ENCODE data around the gene CUL7.
"Not testable (repeated sequence)": the region's sequence is repeated elsewhere in the genome, so short reads cannot be mapped to it uniquely, and the experiment has no call there.

Gene CUL7

GRCh38 chr6:43045371-43045930, 8.2 kb downstream of the CUL7 start:
- DNase-seq (ENCODE audit: low spot score) = no peak
- no peaks in the 10 kb centered on the region for H3K9me3 Mint-ChIP-seq
- H3K27ac Mint-ChIP-seq = peak overlapping the region; percentile 61
- peaks cover 39% of the 10 kb centered on the region for H3K36me3 Mint-ChIP-seq (ENCODE audit: low read depth)
- peaks cover under 1% of the 10 kb centered on the region for H3K4me1 Mint-ChIP-seq (ENCODE audit: low read depth)
- no peak overlapping the region for H3K4me3 Mint-ChIP-seq
- no peaks in the 10 kb centered on the region for H3K27me3 Mint-ChIP-seq (ENCODE audit: low read depth)

GRCh38 chr6:43043310-43043709, 10.3 kb downstream of the CUL7 start:
- H3K4me1 Mint-ChIP-seq (ENCODE audit: low read depth) = peaks cover 2% of the 10 kb centered on the region
- peaks cover 37% of the 10 kb centered on the region for H3K36me3 Mint-ChIP-seq (ENCODE audit: low read depth)
- no peaks in the 10 kb centered on the region for H3K9me3 Mint-ChIP-seq
- H3K27me3 Mint-ChIP-seq (ENCODE audit: low read depth) = no peaks in the 10 kb centered on the region
- H3K27ac Mint-ChIP-seq = no peak overlapping the region
- no peak for DNase-seq (ENCODE audit: low spot score)
- no peak overlapping the region for H3K4me3 Mint-ChIP-seq

GRCh38 chr6:43041475-43041874, 12.2 kb downstream of the CUL7 start:
- H3K9me3 Mint-ChIP-seq; H3K4me1 Mint-ChIP-seq (ENCODE audit: low read depth); DNase-seq (ENCODE audit: low spot score); H3K27me3 Mint-ChIP-seq (ENCODE audit: low read depth); H3K4me3 Mint-ChIP-seq: not testable (repeated sequence)
- Mint-ChIP-seq H3K36me3 (ENCODE audit: low read depth) (peaks cover 40% of the 10 kb centered on the region), H3K27ac (peak overlapping the region; percentile 49)

GRCh38 chr6:43040542-43041257, 13.0 kb downstream of the CUL7 start:
- Mint-ChIP-seq H3K27me3 (ENCODE audit: low read depth) (no peaks in the 10 kb centered on the region), H3K4me1 (ENCODE audit: low read depth) (peaks cover 2% of the 10 kb centered on the region), H3K36me3 (ENCODE audit: low read depth) (peaks cover 42% of the 10 kb centered on the region), H3K4me3 (no peak overlapping the region), H3K9me3 (no peaks in the 10 kb centered on the region), H3K27ac (no peak overlapping the region)
- DNase-seq (ENCODE audit: low spot score) = no peak

DNA sequence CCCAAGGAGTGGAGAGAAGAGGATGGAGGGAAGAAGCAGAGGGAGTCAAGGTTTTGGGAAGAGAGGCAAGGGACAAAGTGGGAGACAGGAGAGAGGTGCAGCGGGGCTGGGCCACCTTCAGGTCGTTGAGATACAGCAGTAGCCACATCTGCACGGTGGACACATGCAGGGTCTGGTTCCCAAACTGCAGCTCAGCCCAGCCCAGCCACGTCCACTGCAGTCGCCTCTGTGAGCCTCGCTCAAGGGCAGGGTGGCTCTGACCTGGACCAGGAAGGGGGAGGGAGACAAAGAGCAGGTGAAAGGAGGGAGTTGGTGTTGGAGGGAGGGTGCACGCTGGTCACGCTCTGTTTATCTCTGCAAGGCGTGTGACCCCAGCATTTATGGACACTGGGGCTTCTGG, 14.9 kb downstream of the CUL7 start:
- Mint-ChIP-seq H3K9me3 (no peaks in the 10 kb centered on the region), H3K36me3 (ENCODE audit: low read depth) (peaks cover 37% of the 10 kb centered on the region), H3K27me3 (ENCODE audit: low read depth) (no peaks in the 10 kb centered on the region), H3K4me3 (no peak overlapping the region), H3K27ac (peak overlapping the region; percentile 27), H3K4me1 (ENCODE audit: low read depth) (peaks cover 2% of the 10 kb centered on the region)
- no peak for DNase-seq (ENCODE audit: low spot score)

GRCh38 chr6:43037706-43038105, 15.9 kb downstream of the CUL7 start:
- H3K4me3 Mint-ChIP-seq = no peak overlapping the region
- DNase-seq (ENCODE audit: low spot score) = no peak
- H3K9me3 Mint-ChIP-seq = no peaks in the 10 kb centered on the region
- peaks cover 34% of the 10 kb centered on the region for H3K36me3 Mint-ChIP-seq (ENCODE audit: low read depth)
- H3K4me1 Mint-ChIP-seq (ENCODE audit: low read depth) = peaks cover 2% of the 10 kb centered on the region
- H3K27ac Mint-ChIP-seq = no peak overlapping the region
- H3K27me3 Mint-ChIP-seq (ENCODE audit: low read depth) = no peaks in the 10 kb centered on the region

GRCh38 chr6:43037197-43037596, 16.5 kb downstream of the CUL7 start:
- Mint-ChIP-seq H3K27me3 (ENCODE audit: low read depth) (no peaks in the 10 kb centered on the region), H3K36me3 (ENCODE audit: low read depth) (peaks cover 31% of the 10 kb centered on the region), H3K4me3 (no peak overlapping the region), H3K27ac (no peak overlapping the region), H3K9me3 (no peaks in the 10 kb centered on the region), H3K4me1 (ENCODE audit: low read depth) (peaks cover 2% of the 10 kb centered on the region)
- DNase-seq (ENCODE audit: low spot score) = no peak

DNA sequence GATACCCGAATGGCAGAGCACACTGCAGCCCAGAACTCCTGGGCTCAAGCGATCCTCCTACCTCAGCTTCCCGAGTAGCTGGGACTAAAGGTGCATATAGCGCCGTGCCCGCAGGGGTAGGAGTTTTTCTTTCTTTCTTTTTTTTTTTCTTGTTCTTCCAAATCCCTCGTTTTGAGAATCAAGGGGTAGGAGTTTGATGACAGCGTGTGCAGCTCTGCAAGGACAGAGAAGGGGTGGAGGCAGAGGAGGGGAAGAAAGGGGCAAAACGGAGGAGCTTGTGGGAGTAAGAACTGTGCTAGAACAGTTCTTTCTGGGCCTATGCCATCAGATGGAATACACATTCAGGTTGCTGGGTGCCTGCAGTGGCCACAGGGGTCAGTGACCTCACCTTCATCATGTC, 16.9 kb downstream of the CUL7 start:
- no peak for DNase-seq (ENCODE audit: low spot score)
- H3K9me3 Mint-ChIP-seq = no peaks in the 10 kb centered on the region
- H3K4me3 Mint-ChIP-seq = no peak overlapping the region
- H3K27ac Mint-ChIP-seq = no peak overlapping the region
- peaks cover 33% of the 10 kb centered on the region for H3K36me3 Mint-ChIP-seq (ENCODE audit: low read depth)
- peaks cover 2% of the 10 kb centered on the region for H3K4me1 Mint-ChIP-seq (ENCODE audit: low read depth)
- no peaks in the 10 kb centered on the region for H3K27me3 Mint-ChIP-seq (ENCODE audit: low read depth)

DNA sequence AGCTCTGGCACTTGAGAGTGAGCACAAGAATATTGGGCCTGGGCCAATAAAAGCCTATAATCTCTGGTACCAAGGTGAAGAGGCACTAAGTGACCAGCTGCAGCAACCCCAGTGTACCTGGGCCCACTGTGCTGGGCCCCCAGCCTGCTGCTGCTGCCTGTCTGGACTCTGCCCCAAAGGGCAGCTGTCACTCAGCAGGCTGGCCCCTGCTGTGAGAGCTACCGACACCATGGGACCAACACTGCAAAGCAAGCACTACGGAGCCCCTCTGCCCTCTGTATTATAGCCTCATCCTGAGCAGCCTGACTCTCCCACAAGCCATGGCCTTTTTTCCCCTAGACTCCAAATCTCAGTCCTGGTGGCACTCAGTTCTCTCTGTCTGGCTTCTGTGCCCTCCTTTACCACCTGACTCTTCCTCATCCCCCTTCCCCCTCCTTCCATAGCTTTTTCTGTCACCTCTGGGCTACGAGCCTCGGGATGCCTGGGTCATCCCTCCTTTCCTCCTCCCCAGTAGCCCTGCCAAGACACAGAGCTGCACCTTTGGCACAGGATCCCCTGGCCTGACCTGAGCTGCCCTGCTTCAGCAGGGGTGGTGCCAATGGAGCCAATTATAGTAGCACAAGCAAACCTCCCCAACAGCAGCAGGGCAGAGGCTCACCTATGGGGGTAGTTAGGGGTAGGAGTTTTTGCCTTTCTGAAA, 18.0 kb downstream of the CUL7 start:
- no peaks in the 10 kb centered on the region for H3K9me3 Mint-ChIP-seq
- no peaks in the 10 kb centered on the region for H3K27me3 Mint-ChIP-seq (ENCODE audit: low read depth)
- peaks cover 2% of the 10 kb centered on the region for H3K4me1 Mint-ChIP-seq (ENCODE audit: low read depth)
- no peak overlapping the region for H3K27ac Mint-ChIP-seq
- peaks cover 34% of the 10 kb centered on the region for H3K36me3 Mint-ChIP-seq (ENCODE audit: low read depth)
- H3K4me3 Mint-ChIP-seq = no peak overlapping the region
- DNase-seq (ENCODE audit: low spot score) = no peak

DNA sequence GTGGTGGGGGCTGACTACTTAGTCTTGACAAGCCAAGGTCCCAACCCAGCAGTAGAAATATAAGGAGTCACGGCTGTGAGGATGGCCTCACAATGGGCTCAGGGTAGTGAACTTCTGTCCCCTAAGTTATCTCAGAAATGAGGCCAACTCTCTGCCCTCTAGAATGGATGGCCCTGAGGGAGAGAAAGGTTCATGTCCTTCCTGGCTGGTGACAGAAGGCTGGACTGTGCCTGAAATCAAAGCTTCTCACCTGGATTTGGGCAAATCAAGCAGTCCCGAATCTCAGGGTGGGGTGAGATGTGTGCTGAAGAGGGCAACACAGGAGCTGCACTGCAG, 19.5 kb downstream of the CUL7 start:
- no peak overlapping the region for H3K4me3 Mint-ChIP-seq
- peaks cover 35% of the 10 kb centered on the region for H3K36me3 Mint-ChIP-seq (ENCODE audit: low read depth)
- H3K27me3 Mint-ChIP-seq (ENCODE audit: low read depth) = no peaks in the 10 kb centered on the region
- H3K4me1 Mint-ChIP-seq (ENCODE audit: low read depth) = peaks cover 2% of the 10 kb centered on the region
- H3K9me3 Mint-ChIP-seq = no peaks in the 10 kb centered on the region
- H3K27ac Mint-ChIP-seq = no peak overlapping the region
- no peak for DNase-seq (ENCODE audit: low spot score)

DNA sequence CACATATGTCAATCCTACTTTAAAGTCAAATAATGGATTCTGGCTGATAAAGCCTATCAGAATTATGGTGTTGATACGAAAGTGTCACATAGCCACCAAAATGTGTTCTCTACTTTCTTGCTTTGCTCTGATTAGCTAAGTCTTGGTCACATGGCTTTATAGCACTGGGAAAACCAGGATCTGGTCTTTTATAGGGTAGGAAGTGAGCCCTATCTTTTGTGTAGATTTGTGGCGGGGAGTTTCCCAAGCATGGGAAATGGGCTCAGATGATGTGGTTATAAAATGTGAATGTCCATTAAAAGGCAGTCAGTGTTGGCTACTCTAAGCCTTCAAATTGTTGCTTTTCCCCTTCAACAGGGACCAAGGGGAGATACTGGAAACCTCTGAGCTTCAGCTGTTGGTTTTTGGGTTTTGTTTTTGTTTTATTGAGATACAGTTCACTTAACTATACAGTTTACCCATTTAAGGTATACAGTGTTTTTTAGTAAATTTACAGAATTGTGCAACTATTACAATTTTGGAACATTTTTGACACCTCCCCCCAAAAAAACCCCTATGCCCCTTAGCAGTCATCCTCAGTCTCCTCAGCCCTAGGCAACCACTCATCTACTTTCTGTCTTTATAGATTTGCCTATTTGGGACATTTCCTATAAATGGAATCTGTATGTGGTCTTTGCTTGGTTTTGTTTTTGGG, 20.0 kb downstream of the CUL7 start:
- H3K4me3 Mint-ChIP-seq = no peak overlapping the region
- H3K27ac Mint-ChIP-seq = peak overlapping the region; percentile 7
- peaks cover 2% of the 10 kb centered on the region for H3K4me1 Mint-ChIP-seq (ENCODE audit: low read depth)
- no peak for DNase-seq (ENCODE audit: low spot score)
- H3K9me3 Mint-ChIP-seq = no peaks in the 10 kb centered on the region
- H3K36me3 Mint-ChIP-seq (ENCODE audit: low read depth) = peaks cover 37% of the 10 kb centered on the region
- H3K27me3 Mint-ChIP-seq (ENCODE audit: low read depth) = no peaks in the 10 kb centered on the region

- Mint-ChIP-seq H3K9me3 (no peaks in the 10 kb centered on the region), H3K4me1 (ENCODE audit: low read depth) (no peaks in the 10 kb centered on the region), H3K27me3 (ENCODE audit: low read depth) (no peaks in the 10 kb centered on the region), H3K4me3 (no peak overlapping the region), H3K27ac (no peak overlapping the region), H3K36me3 (ENCODE audit: low read depth) (peaks cover 38% of the 10 kb centered on the region)
- no peak for DNase-seq (ENCODE audit: low spot score)
Measured at GRCh38 chr6:43032326-43032725, 21.3 kb downstream of the CUL7 start.

DNA sequence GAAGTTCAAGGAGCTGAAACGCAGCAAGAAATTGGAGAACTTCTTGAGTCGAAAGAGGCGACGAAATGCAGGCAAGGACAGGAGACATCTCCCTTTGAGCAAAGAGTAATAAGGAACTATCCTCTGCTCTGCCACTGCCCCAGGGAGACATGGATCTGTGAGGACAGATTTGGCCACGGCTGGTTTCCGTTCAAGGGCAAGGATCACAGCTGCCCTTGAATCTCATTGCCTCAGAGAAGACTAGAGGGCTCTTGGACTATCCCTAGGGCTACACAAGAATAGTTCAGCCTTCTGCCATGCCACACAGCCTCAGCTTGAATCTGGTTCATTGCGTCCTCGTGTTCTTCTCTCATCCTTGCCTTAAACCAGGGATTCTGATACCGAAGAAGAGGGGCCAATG, 24.5 kb downstream of the CUL7 start:
- H3K9me3 Mint-ChIP-seq = no peaks in the 10 kb centered on the region
- H3K36me3 Mint-ChIP-seq (ENCODE audit: low read depth) = peaks cover 46% of the 10 kb centered on the region
- H3K27ac Mint-ChIP-seq = no peak overlapping the region
- no peak overlapping the region for H3K4me3 Mint-ChIP-seq
- H3K4me1 Mint-ChIP-seq (ENCODE audit: low read depth) = peaks cover 4% of the 10 kb centered on the region
- no peaks in the 10 kb centered on the region for H3K27me3 Mint-ChIP-seq (ENCODE audit: low read depth)
- DNase-seq (ENCODE audit: low spot score) = no peak

GRCh38 chr6:43026365-43026764, 27.3 kb downstream of the CUL7 start:
- Mint-ChIP-seq H3K36me3 (ENCODE audit: low read depth) (peaks cover 41% of the 10 kb centered on the region), H3K9me3 (no peaks in the 10 kb centered on the region), H3K27ac (no peak overlapping the region), H3K4me3 (no peak overlapping the region), H3K27me3 (ENCODE audit: low read depth) (no peaks in the 10 kb centered on the region), H3K4me1 (ENCODE audit: low read depth) (peaks cover 8% of the 10 kb centered on the region)
- no peak for DNase-seq (ENCODE audit: low spot score)

All from T-helper 2 cell treated with Interferon-gamma antibody and Interleukin-4, amounts not matched to agents 5 μg/mL and 100 μg/mL, for 36 hours (primary cell).